DND-41 (cell line): ENCODE measurements around the gene GRIA1.

Experiments
- ATAC-seq: fragments of 200-7000 bp; cut with Tn5 transposase; 3 replicates; pipeline ENCODE4 v1.9.1; 2021; ENCODE audit warnings: low read depth; ENCODE audit not compliant: insufficient read depth
- DNase-seq: peaks from one replicate; pipeline ENCODE4 v3.0.0-alpha.2; 2020
- H2AFZ ChIP-seq: 2 replicates; pipeline ENCODE4 v1.6.0; 2012; ENCODE audit warnings: low read depth, low read length
- H3K27ac ChIP-seq: 2 replicates; pipeline ENCODE4 v1.5.1; 2012; ENCODE audit warnings: low read length, inconsistent platforms
- H3K27me3 ChIP-seq: fragments of 200-600 bp; sonication (generic); 2 replicates; pipeline ENCODE4 v1.6.0; 2012; ENCODE audit warnings: low read length, mild to moderate bottlenecking, inconsistent platforms; ENCODE audit not compliant: insufficient read depth, poor library complexity
- H3K36me3 ChIP-seq: 2 replicates; pipeline ENCODE4 v1.5.1; 2012; ENCODE audit warnings: low read length, inconsistent platforms; ENCODE audit not compliant: insufficient read depth
- H3K4me1 ChIP-seq: 2 replicates; pipeline ENCODE4 v1.5.1; 2012; ENCODE audit warnings: mild to moderate bottlenecking, low read length; ENCODE audit not compliant: insufficient read depth
- H3K4me2 ChIP-seq: 2 replicates; pipeline ENCODE4 v1.6.0; 2012; ENCODE audit warnings: mild to moderate bottlenecking, moderate library complexity, low read length, inconsistent platforms; ENCODE audit not compliant: insufficient read depth
- H3K4me3 ChIP-seq, 2 experiments: fragments of 200-600 bp in 1 of 2; shearing (Covaris generic) in 1 of 2; 2 replicates each; pipeline ENCODE4 v1.5.1; 2012 to 2016; ENCODE audit warnings: inconsistent platforms in 2 of 2, low read length in 2 of 2, mild to moderate bottlenecking in 2 of 2, low read depth in 1 of 2, moderate library complexity in 1 of 2
- H3K79me2 ChIP-seq: 2 replicates; pipeline ENCODE4 v1.6.0; 2012; ENCODE audit warnings: low read length, inconsistent platforms; ENCODE audit not compliant: insufficient read depth
- H3K9ac ChIP-seq: 2 replicates; pipeline ENCODE4 v1.6.0; 2012; ENCODE audit warnings: low read depth, mild to moderate bottlenecking, inconsistent platforms, low read length, moderate library complexity
- H3K9me3 ChIP-seq: 2 replicates; pipeline ENCODE4 v1.5.1; 2012; ENCODE audit warnings: low read length, moderate library complexity, mild to moderate bottlenecking, inconsistent platforms; ENCODE audit not compliant: insufficient read depth, severe bottlenecking
- H4K20me1 ChIP-seq: 2 replicates; pipeline ENCODE4 v1.6.0; 2012; ENCODE audit warnings: low read length; ENCODE audit not compliant: insufficient read depth
- EZH2 ChIP-seq: IDR thresholded peaks from 3 replicates; pipeline ENCODE4 v1.6.1; 2012; ENCODE audit warnings: borderline replicate concordance, low read depth, mild to moderate bottlenecking, moderate library complexity, low read length, inconsistent platforms; ENCODE audit not compliant: severe bottlenecking
- TF ChIP-seq, protein P1 (sequence below): IDR thresholded peaks from 2 replicates; pipeline ENCODE4 v1.5.1; 2012; ENCODE audit warnings: borderline replicate concordance, low read length, moderate library complexity, mild to moderate bottlenecking; ENCODE audit not compliant: poor library complexity, severe bottlenecking; ENCODE audit errors: extremely low read depth

GRIA1 gene

DNA sequence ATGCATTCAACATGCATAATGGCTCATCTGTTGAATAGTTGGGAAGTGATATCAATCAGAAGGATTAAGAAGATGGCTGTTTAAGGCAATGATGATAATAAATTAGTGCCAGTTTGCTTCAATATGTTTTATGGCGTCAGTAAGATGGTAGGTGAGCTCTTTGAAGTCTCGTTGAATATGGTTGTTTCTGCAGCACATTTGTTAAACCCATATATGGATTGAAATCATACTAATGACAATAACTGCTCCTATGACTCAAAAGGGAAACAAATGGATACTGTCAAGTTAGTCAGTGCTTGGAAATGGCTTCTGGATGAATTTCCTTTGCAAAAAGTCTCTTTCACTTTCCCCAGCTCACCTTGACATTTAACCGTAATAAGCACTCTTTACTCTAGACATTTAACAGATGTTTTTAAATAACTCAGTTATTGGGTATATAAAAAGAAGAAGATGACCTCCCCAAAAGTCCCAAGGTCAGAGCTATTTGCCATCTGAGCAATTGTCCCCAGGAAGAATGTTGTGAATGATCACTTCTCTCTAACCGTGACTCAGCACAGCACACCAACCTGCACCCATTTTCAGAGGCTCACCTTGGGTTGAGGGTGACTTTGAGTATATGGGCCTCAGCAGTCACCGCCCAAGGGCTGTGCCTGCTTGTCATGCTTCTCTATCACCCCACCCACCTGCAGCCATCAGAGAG, 133.4 kb downstream of the GRIA1 start:
- DNase-seq (no peak), ATAC-seq (no peak)
- TF ChIP-seq EZH2, result no peak
- TF ChIP-seq, protein P1, sequence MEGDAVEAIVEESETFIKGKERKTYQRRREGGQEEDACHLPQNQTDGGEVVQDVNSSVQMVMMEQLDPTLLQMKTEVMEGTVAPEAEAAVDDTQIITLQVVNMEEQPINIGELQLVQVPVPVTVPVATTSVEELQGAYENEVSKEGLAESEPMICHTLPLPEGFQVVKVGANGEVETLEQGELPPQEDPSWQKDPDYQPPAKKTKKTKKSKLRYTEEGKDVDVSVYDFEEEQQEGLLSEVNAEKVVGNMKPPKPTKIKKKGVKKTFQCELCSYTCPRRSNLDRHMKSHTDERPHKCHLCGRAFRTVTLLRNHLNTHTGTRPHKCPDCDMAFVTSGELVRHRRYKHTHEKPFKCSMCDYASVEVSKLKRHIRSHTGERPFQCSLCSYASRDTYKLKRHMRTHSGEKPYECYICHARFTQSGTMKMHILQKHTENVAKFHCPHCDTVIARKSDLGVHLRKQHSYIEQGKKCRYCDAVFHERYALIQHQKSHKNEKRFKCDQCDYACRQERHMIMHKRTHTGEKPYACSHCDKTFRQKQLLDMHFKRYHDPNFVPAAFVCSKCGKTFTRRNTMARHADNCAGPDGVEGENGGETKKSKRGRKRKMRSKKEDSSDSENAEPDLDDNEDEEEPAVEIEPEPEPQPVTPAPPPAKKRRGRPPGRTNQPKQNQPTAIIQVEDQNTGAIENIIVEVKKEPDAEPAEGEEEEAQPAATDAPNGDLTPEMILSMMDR, result no peak
- Histone ChIP-seq H3K9me3 (no peaks in the 10 kb centered on the region), H4K20me1 (no peaks in the 10 kb centered on the region), H3K9ac (no peak overlapping the region), H3K27me3 (no peaks in the 10 kb centered on the region), H3K4me1 (no peaks in the 10 kb centered on the region), H2AFZ (no peak overlapping the region), H3K4me3 (no peak overlapping the region), H3K4me2 (no peak overlapping the region), H3K36me3 (no peaks in the 10 kb centered on the region), H3K27ac (no peak overlapping the region), H3K79me2 (no peaks in the 10 kb centered on the region)

DNA sequence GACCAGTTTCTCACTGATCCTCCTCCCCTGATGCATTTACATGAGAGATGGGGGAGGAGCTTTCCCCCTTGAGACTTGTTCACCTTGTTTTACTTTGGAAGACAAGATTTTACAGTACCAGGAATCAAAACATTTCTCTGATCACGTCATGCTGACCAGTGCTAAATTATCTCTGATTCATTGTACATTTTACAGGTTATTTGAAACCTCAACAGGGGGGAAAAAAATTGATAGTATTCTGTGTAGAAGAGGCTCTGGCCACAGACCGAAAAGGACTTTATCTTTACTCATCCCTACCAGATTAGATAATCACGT, 133.9 kb downstream of the GRIA1 start:
- no peak for DNase-seq
- H3K9ac ChIP-seq, result no peak overlapping the region
- no peaks in the 10 kb centered on the region for H3K27me3 ChIP-seq
- H3K79me2 ChIP-seq, result no peaks in the 10 kb centered on the region
- no peak overlapping the region for H3K4me3 ChIP-seq
- no peak overlapping the region for H3K27ac ChIP-seq
- H3K4me2 ChIP-seq, result no peak overlapping the region
- H2AFZ ChIP-seq, result no peak overlapping the region
- no peaks in the 10 kb centered on the region for H4K20me1 ChIP-seq
- no peaks in the 10 kb centered on the region for H3K4me1 ChIP-seq
- TF ChIP-seq, protein P1, result no peak
- no peak for TF ChIP-seq EZH2
- H3K36me3 ChIP-seq, result no peaks in the 10 kb centered on the region
- H3K9me3 ChIP-seq, result no peaks in the 10 kb centered on the region
- no peak for ATAC-seq

DNA sequence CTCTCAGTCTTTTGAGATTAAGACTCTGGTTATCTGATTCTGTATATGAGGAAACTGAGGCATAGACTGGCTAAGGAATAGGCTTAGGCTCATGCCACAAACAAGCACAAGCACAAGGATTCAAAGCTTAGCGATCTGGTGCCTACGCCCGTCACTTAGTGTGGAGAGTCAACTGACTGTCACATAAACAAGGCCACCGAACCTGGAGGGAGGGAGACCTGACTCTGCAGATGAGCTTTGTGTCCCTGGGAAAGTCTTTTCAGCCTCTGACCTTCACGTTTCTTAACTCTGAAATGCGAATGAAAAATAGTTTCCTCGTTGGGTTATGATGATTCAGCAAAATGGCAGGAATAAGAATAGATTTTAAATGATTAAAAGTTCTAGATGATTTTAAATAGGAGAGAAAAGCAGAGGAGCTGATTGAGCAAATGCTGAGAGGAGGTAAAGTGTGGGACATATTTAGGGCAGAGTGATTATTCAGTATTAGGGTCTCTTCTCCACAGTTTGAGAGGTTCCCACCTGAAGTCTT, 135.4 kb downstream of the GRIA1 start:
- no peaks in the 10 kb centered on the region for H3K79me2 ChIP-seq
- H3K9ac ChIP-seq, result no peak overlapping the region
- H3K27me3 ChIP-seq, result no peaks in the 10 kb centered on the region
- no peaks in the 10 kb centered on the region for H3K4me1 ChIP-seq
- H3K27ac ChIP-seq, result no peak overlapping the region
- DNase-seq (no peak), ATAC-seq (no peak)
- H2AFZ ChIP-seq, result no peak overlapping the region
- H3K4me2 ChIP-seq, result no peak overlapping the region
- no peaks in the 10 kb centered on the region for H4K20me1 ChIP-seq
- H3K36me3 ChIP-seq, result no peaks in the 10 kb centered on the region
- no peak overlapping the region for H3K4me3 ChIP-seq
- H3K9me3 ChIP-seq, result no peaks in the 10 kb centered on the region
- no peak for TF ChIP-seq EZH2
- TF ChIP-seq, protein P1, result no peak
